ENCODE results near the gene CPSF3. TPM values are rescaled to one million over a fixed set of nuclear protein-coding genes. Genes with fewer than 3 reads are reported as not detected.

Gene CPSF3
- total and polyA plus RNA-seq, 2 of the 13 experiments (the other 11 are each of a cell fraction or from before 2014, with no cell fraction given): 19.8 to 93.0 TPM

- TF ChIP-seq CEBPG (CRISPR knock-in tag; IDR thresholded peaks at IDR 0.05) (no peak), E2F2 (CRISPR knock-in tag; IDR thresholded peaks at IDR 0.05; ENCODE audit: borderline replicate concordance) (no peak), ZBTB1 (CRISPR knock-in tag; IDR thresholded peaks at IDR 0.05; ENCODE audit: borderline replicate concordance) (no peak), E2F5 (CRISPR knock-in tag; conservative IDR thresholded peaks at IDR 0.05) (no peak), SP5 (CRISPR knock-in tag; IDR thresholded peaks at IDR 0.05; ENCODE audit: borderline replicate concordance, low read depth) (no peak), DR1 (CRISPR knock-in tag; IDR thresholded peaks at IDR 0.05) (no peak), EZH2 (conservative IDR thresholded peaks at IDR 0.05; ENCODE audit: low read depth, low read length) (no peak), ZNF800 (CRISPR knock-in tag; IDR thresholded peaks at IDR 0.05) (no peak)
Observed at GRCh38 chr2:9488583-9489547, 65.4 kb downstream of the CPSF3 start (continued).
